GM18907 (cell line): ENCODE results near the gene TRIM33.

Source experiments
- ATAC-seq: cut with Tn5 transposase; IDR thresholded peaks from one replicate; pipeline ENCODE4 v1.9.1; 2021; ENCODE audit warnings: mild to moderate bottlenecking, moderate library complexity; ENCODE audit not compliant: unreplicated experiment

Gene TRIM33

GRCh38 chr1:114511032-114511785, at the start of gene TRIM33:
Gene TRIM33 (minus strand): TSS chr1:114511203. CDS start chr1:114511076, 127 bp downstream.
- ATAC-seq: peak; percentile 84

DNA sequence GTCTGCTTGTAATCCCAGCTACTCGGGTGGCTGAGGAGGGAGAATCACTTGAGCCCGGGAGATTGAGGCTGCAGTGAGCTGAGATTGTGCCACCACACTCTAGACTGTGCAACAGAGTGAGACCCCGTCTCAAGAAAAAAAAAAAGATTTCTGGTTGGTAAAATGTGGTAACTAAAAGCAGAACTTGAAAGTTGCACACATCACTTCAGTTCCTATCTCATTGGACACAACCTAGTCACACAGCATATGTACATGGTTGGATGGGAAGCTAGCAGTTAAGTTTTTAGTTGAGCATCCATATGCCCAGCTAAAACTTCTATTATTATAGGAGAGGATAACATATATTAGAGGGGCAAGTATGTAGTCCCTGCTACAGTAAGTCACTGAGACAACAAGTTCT, 48.4 kb upstream of the TRIM33 start:
- ATAC-seq: no peak

DNA sequence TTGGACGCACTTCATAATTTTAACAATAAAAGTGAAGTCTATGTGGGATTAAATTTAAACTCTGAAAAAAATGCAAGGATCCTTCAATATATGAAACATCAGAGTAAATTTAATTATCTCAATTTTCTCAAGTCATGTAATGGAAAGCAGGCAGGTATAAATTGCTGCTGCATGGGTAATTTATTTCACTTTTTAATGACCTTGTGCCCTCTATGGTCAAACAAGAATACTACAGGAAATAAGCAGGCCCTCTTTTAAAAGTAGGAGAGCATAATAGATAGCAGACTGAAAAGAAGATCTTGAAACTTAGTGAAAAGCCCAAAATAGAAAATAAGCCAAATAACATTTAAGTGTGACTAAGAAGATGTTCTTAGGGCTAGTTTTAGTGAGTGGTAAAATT, 47.5 kb upstream of the TRIM33 start:
- ATAC-seq: peak; percentile 63

DNA sequence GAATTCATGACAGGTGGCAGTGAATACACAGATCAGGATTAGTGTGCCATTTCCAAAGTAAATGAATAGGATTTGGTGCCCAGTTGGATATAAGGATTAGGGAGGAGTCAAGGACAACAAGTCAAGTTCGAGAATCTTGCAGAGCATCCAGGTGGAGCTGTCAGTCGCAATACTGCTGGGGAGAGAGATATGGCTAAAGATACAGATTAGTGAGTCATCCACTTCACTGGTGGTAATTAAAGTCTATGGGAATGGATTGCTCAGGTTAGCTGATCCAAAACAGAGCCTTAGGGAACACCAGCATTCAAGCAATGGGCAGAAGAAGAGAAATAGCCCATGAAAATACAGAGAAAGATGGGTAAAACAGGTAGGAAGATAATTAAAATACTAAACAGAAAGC, 43.6 kb upstream of the TRIM33 start:
- ATAC-seq: no peak

- ATAC-seq: no peak
These were observed 41.2 kb upstream of the TRIM33 start for GRCh38 chr1:114552106-114552639.

DNA sequence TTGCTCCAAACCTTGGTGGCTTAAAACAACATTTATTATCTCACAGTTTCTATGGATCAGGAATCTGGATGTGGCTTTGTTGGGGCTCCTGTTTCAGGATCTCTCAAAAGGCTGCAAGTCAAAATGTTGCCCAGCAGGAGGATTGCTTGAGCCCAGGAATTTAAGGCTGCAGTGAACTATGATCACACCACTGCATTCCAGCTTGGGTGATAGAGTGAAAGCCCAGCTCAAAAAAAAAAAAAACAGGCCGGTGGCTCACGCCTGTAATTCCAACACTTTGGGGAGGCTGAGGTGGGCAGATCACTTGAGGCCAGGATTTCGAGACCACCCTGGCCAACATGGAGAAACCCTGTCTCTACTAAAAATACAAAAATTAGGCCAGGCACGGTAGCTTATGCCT, 40.4 kb upstream of the TRIM33 start:
- ATAC-seq: no peak

DNA sequence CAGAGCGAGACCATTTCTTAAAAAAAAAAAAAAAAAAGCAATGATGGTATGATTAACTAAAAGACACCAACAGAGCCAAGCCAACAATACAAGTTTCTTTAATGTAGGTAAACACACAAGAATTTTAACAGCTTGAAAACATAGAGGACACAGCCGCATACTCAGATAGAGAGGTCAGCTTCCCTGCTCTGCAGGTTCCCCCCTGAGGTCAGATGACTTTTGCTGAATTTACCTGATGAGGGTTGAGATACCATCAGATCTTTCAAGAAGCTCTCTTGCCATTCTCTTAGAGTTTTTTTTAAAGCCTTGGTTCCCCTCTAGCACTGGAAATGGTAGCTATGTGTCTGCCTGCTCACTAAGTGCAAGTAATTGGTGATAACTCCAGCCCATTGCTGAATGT, 39.3 kb upstream of the TRIM33 start:
- no peak for ATAC-seq

DNA sequence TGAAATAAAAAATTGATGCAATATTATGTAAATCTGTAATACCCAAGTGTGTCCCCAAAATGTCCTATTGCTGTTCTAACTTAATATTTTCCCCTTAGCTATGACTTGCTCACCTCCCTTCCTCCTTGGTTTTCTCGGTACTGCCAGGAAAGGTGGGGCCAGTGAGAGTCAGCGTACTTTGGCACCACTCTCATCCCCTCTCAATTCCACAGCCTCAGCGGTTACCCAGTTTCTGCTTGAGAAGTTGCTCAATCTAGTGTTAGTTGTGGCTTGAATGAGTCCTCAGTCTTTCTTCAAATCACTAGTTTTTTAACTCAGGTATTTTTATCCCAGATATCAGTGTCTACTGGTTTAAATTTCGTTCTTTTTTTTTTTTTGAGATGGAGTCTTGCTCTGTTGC, 38.1 kb upstream of the TRIM33 start:
- ATAC-seq: no peak

GRCh38 chr1:114547076-114547475, 36.1 kb upstream of the TRIM33 start:
- no peak for ATAC-seq

DNA sequence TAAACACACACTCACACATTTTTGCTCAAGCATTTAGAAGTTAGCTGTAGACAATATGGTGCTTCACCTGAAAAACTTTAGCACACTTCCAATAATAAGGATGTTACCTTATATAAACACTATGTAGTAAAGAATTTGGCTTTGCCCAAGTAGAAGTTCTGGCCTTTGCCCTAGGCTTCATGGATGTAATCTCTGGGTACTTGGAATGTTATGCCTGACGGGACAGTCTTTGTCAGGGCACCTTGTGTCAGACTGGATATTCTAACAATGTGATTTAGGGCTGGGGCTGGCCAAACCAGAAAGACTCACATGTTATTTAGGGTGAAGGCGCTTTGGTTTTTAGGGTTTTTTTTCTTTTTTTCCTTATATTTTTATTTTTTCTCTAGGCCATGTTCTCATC, 34.8 kb upstream of the TRIM33 start:
- no peak for ATAC-seq

DNA sequence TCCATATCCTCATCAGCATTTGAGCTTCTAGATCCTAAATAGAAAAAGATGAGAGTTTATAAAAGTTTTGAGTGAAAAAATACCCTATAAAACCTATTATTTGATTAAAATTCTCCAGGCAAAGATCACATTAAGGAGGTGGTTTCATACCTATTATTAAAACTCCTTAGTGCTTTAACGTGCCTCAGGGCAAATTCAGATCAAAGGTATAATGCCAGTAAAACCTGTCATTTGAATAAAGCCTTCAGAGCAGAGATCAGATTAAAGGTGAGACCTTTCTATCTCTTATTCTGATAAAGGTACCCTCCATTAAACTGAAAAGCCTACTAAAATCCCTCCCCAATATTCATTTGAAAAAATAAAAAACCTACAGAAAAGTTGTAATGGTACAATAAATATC, 34.3 kb upstream of the TRIM33 start:
- no peak for ATAC-seq

DNA sequence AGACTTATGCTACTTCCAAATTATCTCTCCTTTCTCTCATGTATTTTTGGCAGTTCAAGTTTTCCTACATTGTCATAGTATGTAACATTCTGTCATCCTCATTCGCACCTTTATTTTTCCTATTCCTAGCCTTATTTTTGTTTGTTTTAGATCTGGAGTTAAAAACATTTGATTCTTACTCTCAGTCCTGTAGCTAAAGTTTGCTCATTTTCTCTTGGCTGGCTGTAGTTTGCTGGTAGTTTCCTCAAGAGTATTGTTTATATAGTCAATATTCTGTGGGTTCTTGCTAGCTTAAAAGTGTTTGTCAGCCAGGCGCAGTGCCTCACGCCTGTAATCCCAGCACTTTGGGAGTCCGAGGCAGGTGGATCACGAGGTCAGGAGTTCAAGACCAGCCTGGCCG, 29.8 kb upstream of the TRIM33 start:
- no peak for ATAC-seq

- ATAC-seq: no peak
These were observed 29.3 kb upstream of the TRIM33 start for GRCh38 chr1:114540272-114540671.

DNA sequence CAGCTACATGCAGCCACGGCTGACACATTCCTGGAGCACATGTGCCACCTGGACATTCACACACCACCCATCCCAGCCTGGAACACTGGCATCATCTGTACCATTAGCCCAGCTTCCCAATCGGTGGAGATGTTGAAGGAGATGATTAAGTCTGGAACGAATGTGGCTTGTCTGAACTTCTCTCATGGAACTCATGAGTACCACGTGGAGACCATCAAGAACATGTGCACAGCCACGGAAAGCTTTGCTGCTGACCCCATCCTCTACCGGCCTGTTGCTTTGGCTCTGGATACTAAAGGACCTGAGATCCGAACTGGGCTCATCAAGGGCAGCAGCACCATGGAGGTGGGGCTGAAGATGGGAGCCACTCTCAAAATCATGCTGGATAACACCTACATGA, 25.0 kb upstream of the TRIM33 start:
- ATAC-seq: no peak

DNA sequence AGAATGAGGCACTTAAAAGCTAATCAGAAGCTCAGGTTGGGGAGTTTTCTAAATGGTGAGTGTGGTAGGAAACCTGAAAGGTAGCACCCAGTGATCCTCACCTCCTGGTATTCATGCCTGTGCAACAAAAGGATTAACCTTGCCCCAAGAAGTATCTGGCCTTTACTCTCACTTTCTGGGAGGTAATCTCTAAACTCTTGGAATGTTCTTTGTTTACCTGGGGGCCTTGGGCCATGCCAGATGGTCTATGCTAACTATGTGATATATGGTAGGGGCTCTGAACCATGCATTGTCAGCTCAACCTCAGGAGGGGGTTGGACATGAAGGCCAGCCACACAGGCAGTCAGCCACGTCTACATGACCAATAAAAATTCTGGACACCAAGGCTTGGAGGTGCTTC, 24.4 kb upstream of the TRIM33 start:
- no peak for ATAC-seq

DNA sequence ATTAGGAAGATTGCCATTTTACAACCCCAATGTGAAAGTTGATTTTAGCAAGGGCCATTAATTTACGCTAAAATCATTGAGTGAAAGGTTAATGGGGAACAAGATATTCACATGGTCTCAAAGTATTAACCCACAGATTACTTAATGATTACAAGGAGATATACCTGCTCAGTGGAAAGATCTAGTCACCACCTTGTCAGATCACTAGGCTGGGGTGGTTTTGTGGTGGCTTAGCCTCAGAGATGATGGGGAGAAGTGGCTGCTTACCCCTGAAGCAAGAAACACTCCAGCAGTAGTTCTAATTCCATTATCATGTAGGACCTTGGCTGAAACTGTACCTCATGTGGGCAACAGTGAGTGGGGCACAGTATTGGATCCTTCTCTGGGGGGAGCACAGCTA, 20.1 kb upstream of the TRIM33 start:
- no peak for ATAC-seq

DNA sequence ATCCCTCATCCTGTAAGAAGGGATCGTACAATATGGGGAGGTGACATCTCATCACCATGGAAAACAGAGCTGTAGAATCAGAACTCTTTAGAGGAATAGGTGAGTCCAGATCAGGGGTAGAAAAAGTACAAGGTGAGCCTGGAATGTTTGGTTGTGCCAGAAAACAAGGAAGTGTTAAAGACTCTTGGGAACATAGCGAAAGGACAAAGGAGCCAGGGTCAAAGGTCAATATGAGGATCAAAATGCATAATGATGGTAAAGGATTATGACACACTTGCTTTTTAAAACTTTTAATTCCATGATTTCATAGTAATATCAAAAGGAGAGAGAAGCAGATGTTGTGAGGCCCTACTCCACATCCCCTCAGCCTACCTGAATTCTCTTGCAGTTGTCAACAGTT, 19.2 kb upstream of the TRIM33 start:
- ATAC-seq: no peak

DNA sequence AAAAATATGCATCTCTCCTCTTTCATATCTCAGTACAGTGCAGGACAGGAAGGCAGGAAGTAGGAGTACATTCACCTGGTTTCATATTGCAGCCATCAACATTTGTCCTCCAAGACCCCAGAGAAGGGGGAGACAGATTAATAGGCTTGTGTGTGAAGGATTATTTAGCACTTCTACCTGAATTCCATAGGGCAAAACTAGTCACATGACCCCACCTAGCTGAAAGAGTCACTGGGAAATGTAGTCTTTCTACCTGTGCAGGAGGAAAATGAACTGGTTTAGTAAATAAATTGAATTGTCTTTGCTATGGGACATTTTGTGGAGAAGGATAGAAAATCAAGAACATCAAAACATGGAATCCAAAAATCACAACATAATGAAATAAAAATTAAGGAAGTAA, 13.9 kb upstream of the TRIM33 start:
- no peak for ATAC-seq

- no peak for ATAC-seq
These were observed 11.2 kb upstream of the TRIM33 start for GRCh38 chr1:114522264-114522575.

- no peak for ATAC-seq
These were observed 10.6 kb upstream of the TRIM33 start for GRCh38 chr1:114521396-114522263.

DNA sequence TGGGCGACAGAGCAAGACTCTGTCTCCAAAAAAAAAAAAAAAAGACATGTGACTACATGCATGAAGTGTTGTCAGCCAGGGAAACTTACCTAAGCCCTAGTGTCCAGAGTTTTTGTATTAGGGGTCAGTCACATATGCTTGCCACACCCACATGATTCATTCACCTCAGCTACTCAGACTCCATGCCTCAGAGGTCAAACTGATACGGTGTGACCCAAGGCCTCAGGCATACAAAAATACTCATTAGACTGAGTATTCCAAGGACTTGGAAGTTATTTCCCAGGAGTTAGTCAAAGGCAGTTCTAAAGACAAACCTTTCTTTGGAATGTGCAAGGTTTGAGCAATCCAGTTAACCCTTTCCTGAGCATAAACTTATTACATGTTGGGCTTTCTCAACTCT, 6.3 kb upstream of the TRIM33 start:
- no peak for ATAC-seq

DNA sequence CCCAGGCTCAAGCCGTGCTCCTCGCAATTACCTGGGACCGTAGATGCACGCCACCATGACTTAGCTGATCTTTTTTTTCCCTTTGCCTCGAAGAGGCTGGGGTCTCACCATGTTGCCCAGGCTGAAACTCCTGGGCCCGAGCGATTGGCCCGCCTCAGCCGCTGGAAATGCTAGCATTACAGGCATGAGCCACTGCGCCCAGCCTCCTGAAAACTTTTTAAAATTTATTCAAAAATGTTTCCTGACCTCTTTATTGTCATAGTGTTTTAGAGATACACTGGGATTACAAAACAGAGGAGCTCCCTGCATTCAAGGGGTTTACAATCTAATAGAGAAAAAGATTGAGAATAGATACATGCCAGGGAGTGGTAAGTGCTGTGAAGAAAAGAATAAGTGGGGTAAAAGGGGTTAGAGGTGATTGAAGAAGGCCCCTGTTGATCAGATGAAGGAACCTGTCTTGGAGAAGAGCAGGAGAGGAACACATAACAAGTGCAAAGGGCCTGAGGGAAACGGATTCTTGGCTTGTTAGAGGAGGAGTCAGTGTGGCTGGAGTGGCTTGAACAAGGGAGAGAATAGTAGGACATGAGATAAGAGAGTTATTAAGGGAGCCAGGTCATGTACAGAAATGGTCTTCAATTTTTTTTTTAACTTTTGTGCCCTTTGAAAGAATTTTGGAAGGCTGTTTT, 1.7 kb upstream of the TRIM33 start:
- no peak for ATAC-seq
